ENCODE data around the gene MEPE.

MEPE gene

DNA sequence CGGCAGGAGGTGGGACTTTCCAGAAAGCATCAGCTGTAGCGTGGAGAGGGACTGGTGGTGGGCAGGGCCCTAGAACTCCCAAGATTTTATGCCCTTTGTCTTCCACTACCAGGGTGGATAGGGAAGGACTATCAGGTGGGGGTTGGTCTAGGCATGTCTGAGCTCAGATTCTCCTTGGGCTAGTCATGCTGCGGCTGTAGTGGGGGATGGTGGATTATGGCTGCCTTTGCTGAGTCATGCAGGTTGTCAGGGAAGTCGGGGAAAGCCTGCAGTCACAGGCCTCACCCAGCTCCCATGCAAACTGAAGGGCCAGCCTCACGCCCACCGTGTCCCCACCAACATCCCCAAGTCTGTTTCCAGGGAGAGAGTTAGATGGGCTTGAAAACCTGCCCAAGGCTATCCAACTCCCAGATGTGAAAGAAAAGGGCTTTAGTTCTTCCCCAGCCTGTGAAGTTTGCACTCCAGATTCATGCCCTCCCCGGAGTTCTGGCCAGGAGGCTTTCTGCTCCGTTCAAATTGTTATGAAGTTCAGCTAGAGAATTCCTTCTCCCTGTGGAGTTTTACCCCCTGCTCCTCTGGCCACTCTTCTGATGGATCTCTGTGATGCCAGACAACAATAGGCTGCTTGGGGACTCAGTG lies 13.4 kb upstream of the MEPE start:
- TF ChIP-seq POLR2AphosphoS5 (IDR thresholded peaks at IDR 0.05; ENCODE audit: low read depth, low read length) (no peak), POLR2A (IDR thresholded peaks at IDR 0.05; ENCODE audit: low read depth, low read length) (no peak), TAF1 (IDR thresholded peaks at IDR 0.05; ENCODE audit: borderline replicate concordance, low read depth, low read length) (no peak)
- FAIRE-seq (no peak), DNase-seq (ENCODE audit: insufficient read length) (no peak)

DNA sequence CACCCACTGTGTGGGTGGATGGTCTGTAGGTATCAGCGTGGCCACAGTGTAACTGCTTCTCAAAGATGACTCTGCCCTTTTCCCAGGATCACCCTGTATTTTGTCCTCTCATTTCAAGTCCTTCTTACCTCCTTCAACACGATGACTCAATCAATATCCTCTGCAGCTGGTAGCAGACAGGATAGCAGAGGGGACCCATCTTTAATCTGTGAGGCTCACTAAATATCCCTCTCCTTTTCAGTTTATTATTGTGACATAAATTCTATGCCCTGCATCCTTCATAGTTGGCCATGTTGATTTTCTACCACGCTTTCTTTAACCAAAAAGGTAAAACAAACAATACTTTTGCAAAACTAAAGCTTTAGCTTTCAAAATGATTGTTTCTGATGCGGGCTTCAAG lies 9.6 kb upstream of the MEPE start:
- no peak for TF ChIP-seq POLR2A (IDR thresholded peaks at IDR 0.05; ENCODE audit: low read depth, low read length)
- TF ChIP-seq TAF1 (IDR thresholded peaks at IDR 0.05; ENCODE audit: borderline replicate concordance, low read depth, low read length): no peak
- TF ChIP-seq POLR2AphosphoS5 (IDR thresholded peaks at IDR 0.05; ENCODE audit: low read depth, low read length): no peak
- DNase-seq (ENCODE audit: insufficient read length): no peak
- FAIRE-seq: no peak

DNA sequence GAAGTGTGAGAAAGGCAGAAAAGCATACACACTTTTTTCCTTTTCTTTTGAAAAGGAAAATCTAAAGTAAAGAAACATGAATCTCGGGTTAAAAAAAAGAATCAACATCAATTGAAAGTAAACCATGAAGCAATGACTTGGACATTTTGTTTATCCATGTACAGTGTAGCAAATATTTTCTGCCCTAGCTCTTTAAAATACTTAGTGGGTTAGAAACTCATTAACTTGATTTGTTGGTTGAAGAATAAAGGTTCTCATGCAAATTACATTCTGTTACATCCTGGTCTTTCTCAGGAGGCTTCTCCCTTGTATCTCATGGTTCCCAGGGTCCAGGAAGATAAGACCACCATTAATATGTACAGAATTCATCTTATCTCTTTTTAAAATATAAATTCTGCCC lies 9.0 kb upstream of the MEPE start:
- FAIRE-seq (no peak), DNase-seq (ENCODE audit: insufficient read length) (no peak)
- no peak for TF ChIP-seq POLR2AphosphoS5 (IDR thresholded peaks at IDR 0.05; ENCODE audit: low read depth, low read length)
- TF ChIP-seq TAF1 (IDR thresholded peaks at IDR 0.05; ENCODE audit: borderline replicate concordance, low read depth, low read length): no peak
- no peak for TF ChIP-seq POLR2A (IDR thresholded peaks at IDR 0.05; ENCODE audit: low read depth, low read length)

DNA sequence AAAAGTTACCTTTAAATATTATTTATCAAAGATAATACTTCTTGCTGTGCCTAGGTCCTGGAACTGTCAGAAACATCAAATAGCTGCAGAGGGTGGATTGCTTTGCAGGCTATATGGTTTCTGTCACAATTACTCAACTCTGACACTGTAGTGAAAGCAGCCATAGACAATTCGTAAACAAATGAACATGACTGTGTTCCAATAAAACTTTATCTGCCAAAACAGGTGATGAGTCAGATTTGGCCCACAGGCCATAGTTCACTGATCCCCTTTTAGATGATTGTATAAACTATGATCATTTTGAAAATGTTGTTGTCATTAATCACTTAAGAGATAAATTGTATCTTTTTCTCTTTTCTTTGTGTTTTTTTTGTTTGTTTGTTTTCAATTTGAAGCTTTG lies 8.4 kb upstream of the MEPE start:
- TF ChIP-seq TAF1 (IDR thresholded peaks at IDR 0.05; ENCODE audit: borderline replicate concordance, low read depth, low read length): no peak
- no peak for TF ChIP-seq POLR2A (IDR thresholded peaks at IDR 0.05; ENCODE audit: low read depth, low read length)
- no peak for TF ChIP-seq POLR2AphosphoS5 (IDR thresholded peaks at IDR 0.05; ENCODE audit: low read depth, low read length)
- FAIRE-seq (no peak), DNase-seq (ENCODE audit: insufficient read length) (no peak)

DNA sequence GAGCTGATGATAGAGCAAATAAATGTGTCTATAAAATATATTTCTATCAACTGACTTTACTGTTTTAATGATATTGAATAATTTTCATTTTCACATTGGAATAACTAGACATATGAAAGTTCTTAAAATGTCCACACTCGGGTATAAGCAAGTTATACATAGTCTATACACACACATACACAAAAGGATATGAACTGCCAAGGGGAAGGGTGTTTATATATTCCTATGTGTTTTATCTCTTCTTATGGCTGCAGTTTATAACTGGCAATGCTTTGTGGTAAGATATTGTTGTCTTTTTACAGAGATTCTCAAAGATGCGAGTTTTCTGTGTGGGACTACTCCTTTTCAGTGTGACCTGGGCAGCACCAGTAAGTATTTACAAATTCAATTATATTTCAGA lies 1.6 kb downstream of the MEPE start:
- FAIRE-seq (no peak), DNase-seq (ENCODE audit: insufficient read length) (no peak)
- TF ChIP-seq POLR2A (IDR thresholded peaks at IDR 0.05; ENCODE audit: low read depth, low read length) (no peak), TAF1 (IDR thresholded peaks at IDR 0.05; ENCODE audit: borderline replicate concordance, low read depth, low read length) (no peak), POLR2AphosphoS5 (IDR thresholded peaks at IDR 0.05; ENCODE audit: low read depth, low read length) (no peak)

DNA sequence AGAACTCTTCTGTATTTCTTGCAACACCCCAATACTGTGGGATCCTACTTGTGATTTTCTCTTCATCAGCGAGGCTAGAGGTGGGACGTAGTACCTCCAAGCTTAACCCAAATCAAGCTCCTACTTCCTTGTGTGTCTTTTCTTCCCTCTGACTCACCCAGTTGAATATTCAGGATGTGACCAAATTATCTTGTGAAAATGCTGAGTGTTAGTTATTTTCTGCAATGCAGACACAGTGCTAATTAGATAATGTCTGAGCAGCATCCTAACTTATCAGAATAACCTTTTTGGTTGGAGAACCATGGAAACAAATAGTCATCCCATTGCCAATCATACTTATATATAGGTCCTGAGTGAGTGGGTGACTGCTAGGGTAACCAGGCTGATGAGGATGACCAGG lies 2.4 kb downstream of the MEPE start:
- TF ChIP-seq POLR2A (IDR thresholded peaks at IDR 0.05; ENCODE audit: low read depth, low read length) (no peak), POLR2AphosphoS5 (IDR thresholded peaks at IDR 0.05; ENCODE audit: low read depth, low read length) (no peak), TAF1 (IDR thresholded peaks at IDR 0.05; ENCODE audit: borderline replicate concordance, low read depth, low read length) (no peak)
- FAIRE-seq (no peak), DNase-seq (ENCODE audit: insufficient read length) (no peak)

DNA sequence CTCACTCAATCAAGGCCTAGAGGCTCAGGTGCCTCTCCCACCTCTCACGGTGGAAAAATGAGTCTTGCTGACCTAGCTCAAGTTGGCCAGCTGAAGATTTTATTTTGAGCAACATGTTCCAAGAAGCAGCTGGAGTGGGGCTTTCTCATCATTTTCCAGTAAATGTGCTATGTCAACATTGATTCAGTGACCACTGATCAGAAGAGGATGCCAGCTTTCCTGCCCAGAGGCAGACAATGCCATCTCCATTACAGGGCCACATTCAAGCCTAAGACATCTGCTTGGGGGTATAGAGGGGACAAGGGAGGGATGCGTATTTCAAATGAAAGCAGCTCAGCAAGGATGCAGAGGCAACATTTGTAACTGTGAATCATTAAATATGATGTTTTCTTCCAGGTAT lies 3.0 kb downstream of the MEPE start:
- DNase-seq (ENCODE audit: insufficient read length) (no peak), FAIRE-seq (no peak)
- TF ChIP-seq POLR2AphosphoS5 (IDR thresholded peaks at IDR 0.05; ENCODE audit: low read depth, low read length) (no peak), POLR2A (IDR thresholded peaks at IDR 0.05; ENCODE audit: low read depth, low read length) (no peak), TAF1 (IDR thresholded peaks at IDR 0.05; ENCODE audit: borderline replicate concordance, low read depth, low read length) (no peak)

DNA sequence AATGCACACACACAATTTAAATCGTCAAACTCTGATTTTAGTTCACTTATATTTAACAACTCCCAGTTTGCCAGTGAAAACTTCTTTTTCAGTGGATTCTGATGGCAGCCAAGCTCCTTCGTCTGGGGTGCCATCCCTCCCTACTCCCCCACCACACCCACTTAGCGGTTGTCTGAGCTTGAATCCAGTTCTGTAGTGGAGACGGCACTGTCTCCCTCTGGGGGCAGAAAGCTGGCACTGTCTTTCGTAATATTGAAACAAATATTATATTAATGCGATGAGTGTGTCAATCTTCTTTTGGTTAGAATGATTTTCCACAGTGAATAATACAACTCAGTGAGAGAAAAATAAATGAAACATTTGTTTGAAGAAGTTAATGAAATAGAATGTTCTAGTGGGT lies 5.4 kb downstream of the MEPE start:
- TF ChIP-seq TAF1 (IDR thresholded peaks at IDR 0.05; ENCODE audit: borderline replicate concordance, low read depth, low read length) (no peak), POLR2A (IDR thresholded peaks at IDR 0.05; ENCODE audit: low read depth, low read length) (no peak), POLR2AphosphoS5 (IDR thresholded peaks at IDR 0.05; ENCODE audit: low read depth, low read length) (no peak)
- FAIRE-seq (no peak), DNase-seq (ENCODE audit: insufficient read length) (no peak)

DNA sequence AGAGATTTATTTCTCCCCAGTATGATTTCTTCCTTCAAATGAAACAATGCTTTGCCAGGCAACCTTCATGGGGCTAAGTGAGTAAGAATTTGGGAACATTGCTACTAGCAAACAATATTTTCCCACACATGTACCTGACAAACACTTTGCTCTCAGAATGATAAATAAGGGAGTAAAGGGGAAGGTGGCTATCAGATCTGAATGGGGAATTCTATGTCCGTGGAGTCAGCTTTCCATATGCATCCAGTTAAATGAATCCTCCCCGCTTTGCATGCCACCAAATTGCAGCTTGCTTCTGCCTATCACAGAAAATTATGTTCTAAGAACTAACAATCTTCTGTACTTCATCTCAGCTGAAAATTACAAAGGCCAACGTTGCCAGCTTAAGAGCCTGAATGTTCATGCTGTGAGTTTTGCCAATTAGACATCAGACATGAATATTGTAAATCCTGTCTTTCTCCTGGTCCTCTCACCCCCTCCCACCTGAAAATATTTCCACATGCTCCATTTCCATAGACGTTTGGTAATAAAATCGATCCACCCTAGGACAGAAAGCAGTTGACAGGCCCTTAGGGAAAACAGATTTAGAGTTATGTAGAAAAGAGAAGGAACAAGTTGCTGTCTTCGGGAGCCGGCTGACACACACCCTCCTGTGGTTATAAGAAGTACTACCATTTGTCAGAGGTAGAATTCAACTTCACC lies 6.3 kb downstream of the MEPE start:
- peak; percentile 63 for FAIRE-seq
- TF ChIP-seq TAF1 (IDR thresholded peaks at IDR 0.05; ENCODE audit: borderline replicate concordance, low read depth, low read length): no peak
- no peak for TF ChIP-seq POLR2AphosphoS5 (IDR thresholded peaks at IDR 0.05; ENCODE audit: low read depth, low read length)
- no peak for TF ChIP-seq POLR2A (IDR thresholded peaks at IDR 0.05; ENCODE audit: low read depth, low read length)
- DNase-seq (ENCODE audit: insufficient read length): no peak

DNA sequence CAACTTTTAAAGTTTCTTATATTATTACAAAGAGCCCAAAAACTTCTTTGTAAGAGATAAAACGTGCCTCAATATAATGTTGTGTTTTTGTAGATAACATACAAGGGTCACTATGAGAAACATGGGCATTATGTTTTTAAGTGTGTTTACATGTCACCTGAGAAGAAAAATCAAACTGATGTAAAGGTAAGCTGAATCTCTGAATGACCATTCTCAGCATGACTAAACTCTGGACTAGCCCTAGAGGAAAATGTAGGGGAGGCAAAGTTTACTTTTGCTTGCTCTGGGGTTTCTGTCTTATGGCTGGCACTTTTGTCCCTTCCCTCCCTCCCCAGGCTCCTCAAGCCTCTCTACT lies 6.8 kb downstream of the MEPE start:
- no peak for FAIRE-seq
- TF ChIP-seq TAF1 (IDR thresholded peaks at IDR 0.05; ENCODE audit: borderline replicate concordance, low read depth, low read length) (no peak), POLR2A (IDR thresholded peaks at IDR 0.05; ENCODE audit: low read depth, low read length) (no peak)
- DNase-seq (ENCODE audit: insufficient read length): no peak

DNA sequence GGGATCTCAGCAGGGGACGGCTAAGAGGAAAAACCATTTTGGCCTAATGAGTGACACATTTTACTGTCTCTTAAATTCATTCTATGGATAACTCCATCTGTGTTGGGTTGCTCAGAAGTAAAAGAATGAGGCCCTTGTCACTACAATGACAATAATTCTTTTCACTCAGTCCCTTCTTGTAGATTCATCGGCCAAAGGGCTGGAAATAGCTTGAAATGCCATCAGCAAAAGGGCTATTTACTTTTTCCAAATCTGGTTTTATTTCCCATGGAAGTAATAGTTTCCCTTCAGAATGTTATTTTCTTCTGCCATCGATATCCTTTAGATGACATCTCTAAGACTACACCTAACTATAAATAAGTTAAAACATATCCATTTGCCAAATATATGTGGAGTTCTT lies 7.4 kb downstream of the MEPE start:
- FAIRE-seq (no peak), DNase-seq (ENCODE audit: insufficient read length) (no peak)
- TF ChIP-seq TAF1 (IDR thresholded peaks at IDR 0.05; ENCODE audit: borderline replicate concordance, low read depth, low read length) (no peak), POLR2AphosphoS5 (IDR thresholded peaks at IDR 0.05; ENCODE audit: low read depth, low read length) (no peak), POLR2A (IDR thresholded peaks at IDR 0.05; ENCODE audit: low read depth, low read length) (no peak)

DNA sequence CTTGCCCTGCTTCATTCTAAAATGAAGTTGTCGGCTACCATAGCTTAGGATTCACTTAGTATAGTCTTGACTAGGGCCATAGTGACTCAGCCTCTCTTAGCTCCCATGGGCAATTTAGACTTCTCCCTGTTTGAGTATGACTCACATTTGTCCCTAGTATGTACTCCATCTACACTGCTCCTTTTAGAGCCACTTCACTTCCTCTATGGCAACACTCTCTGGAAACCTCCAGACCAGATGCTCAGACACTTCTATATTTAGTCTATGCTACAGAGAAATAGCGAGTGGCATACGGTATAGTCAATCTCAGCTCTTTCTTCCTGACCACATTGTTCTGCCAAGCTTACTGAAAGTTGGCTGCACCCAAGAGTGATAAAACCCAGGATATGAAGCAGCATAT lies 11.2 kb downstream of the MEPE start:
- FAIRE-seq (no peak), DNase-seq (ENCODE audit: insufficient read length) (no peak)
- TF ChIP-seq POLR2AphosphoS5 (IDR thresholded peaks at IDR 0.05; ENCODE audit: low read depth, low read length): no peak
- TF ChIP-seq TAF1 (IDR thresholded peaks at IDR 0.05; ENCODE audit: borderline replicate concordance, low read depth, low read length): no peak
- TF ChIP-seq POLR2A (IDR thresholded peaks at IDR 0.05; ENCODE audit: low read depth, low read length): no peak
